Epithelial cell of esophagus (primary cell): Measurements from ENCODE around the gene CLDN1.
A peak's percentile ranks its signal among the peaks of the same experiment; 100 is the strongest.

Experiments
- DNase-seq: peaks from one replicate; pipeline ENCODE4 v3.0.0; 2010; ENCODE audit warnings: low read depth
- H3K4me3 ChIP-seq: 2 replicates; pipeline ENCODE4 v1.5.1; 2011; ENCODE audit warnings: mild to moderate bottlenecking, low read length, control low read depth
- TF ChIP-seq, protein P1 (sequence below): IDR thresholded peaks from 2 replicates; pipeline ENCODE4 v1.5.1; 2011; ENCODE audit warnings: low read depth, mild to moderate bottlenecking, low read length, control low read depth, inconsistent platforms; ENCODE audit not compliant: insufficient read depth; ENCODE audit errors: missing control alignments

The CLDN1 gene

DNA sequence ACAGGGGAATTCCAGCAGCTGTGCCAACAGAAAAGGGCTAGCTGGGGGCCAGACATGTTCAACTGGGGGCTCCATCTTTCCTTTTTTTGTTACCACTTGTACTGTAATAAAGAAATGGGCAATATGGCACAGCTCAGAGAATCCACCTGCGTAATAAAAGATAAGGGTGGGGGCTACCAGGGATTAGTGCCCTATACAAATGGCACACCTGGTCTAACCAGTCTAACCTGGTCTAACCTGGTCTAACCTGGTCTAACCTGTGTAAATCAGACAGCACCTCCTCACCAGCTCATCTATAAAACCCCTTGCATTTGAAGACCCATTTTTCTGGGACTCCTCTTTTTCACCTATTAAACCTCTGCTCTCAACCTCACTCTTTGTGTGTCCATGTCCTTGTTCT is 39.5 kb upstream of the CLDN1 start:
- DNase-seq: peak; percentile 55
- TF ChIP-seq, protein P1, sequence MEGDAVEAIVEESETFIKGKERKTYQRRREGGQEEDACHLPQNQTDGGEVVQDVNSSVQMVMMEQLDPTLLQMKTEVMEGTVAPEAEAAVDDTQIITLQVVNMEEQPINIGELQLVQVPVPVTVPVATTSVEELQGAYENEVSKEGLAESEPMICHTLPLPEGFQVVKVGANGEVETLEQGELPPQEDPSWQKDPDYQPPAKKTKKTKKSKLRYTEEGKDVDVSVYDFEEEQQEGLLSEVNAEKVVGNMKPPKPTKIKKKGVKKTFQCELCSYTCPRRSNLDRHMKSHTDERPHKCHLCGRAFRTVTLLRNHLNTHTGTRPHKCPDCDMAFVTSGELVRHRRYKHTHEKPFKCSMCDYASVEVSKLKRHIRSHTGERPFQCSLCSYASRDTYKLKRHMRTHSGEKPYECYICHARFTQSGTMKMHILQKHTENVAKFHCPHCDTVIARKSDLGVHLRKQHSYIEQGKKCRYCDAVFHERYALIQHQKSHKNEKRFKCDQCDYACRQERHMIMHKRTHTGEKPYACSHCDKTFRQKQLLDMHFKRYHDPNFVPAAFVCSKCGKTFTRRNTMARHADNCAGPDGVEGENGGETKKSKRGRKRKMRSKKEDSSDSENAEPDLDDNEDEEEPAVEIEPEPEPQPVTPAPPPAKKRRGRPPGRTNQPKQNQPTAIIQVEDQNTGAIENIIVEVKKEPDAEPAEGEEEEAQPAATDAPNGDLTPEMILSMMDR: no peak
- H3K4me3 ChIP-seq: no peak overlapping the region

DNA sequence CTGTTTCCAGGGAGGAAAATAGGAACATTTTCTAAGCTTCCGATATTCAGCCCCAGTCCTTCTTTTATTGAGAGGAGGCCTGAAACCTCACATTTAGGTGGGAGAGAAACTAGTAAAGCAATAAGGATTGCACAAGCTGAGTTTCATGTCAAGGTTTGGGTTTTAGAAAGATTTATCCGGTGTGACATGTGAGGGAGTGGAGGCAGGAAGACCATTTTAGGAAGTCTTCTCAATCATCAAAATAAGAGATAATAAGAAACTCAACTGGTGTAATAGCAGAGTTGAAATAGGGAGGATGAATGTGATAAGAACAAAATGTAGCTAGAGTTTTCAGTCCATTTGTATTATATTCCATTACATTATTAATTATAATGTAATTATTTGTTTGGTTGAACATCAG is 38.0 kb upstream of the CLDN1 start:
- H3K4me3 ChIP-seq: no peak overlapping the region
- DNase-seq: no peak
- TF ChIP-seq, protein P1: no peak

DNA sequence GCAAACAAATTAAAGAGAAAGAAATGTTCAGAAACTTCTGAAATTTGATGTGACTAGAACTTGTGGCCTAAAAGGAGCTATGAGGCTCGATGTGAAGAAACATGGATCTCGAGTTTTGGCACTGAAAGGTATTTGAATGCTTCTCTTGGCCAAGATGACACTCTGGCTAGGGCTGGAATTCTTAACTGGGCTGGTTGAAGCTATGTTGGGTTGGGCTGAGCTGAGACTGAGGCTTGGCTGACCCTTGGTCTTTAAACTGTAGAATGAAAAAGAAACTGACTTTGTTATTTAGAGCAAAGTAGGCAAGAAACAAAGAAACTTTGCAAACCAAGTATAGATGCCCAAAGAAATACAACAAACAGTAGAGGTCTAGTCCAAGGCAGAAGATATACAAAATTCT is 37.6 kb upstream of the CLDN1 start:
- no peak for DNase-seq
- TF ChIP-seq, protein P1: no peak
- no peak overlapping the region for H3K4me3 ChIP-seq

DNA sequence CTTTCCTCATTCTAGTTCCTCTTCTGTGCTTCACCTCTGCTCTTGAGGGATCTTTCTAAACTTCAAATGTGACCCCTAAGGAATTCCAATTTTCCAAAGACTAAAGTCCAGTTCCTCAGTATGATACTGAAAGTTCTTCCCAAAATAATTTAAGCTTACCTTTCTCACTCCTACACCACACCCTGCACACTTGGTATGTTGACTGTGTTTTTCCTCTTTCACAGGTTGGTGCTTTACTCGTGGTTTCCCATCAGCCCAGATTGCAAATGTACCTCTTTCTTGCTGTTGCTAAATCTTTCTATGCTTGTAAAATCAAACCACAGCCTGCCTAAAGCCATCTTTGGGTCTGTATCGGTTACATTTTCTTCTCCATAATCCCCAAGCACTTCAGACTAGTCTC is 35.2 kb upstream of the CLDN1 start:
- TF ChIP-seq, protein P1: no peak
- H3K4me3 ChIP-seq: no peak overlapping the region
- no peak for DNase-seq

DNA sequence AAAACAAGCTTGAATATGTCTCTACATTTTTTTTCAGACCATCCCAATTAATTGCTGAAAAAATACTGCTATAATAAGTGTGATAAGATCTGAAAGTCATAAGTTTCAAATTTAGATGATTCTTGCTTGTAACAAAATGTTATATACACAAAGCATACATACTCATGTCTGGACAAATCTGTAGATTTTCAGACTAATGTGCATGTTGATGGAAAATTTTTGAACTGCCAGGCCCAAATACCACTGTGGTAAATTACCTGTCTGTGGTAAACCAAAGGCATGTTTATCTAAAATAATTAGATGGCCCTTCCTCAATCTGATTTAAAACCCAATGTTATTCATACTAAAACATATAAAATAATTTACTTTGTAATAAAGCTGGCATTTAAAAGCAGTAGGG is 34.0 kb upstream of the CLDN1 start:
- TF ChIP-seq, protein P1: no peak
- DNase-seq: peak; percentile 33

DNA sequence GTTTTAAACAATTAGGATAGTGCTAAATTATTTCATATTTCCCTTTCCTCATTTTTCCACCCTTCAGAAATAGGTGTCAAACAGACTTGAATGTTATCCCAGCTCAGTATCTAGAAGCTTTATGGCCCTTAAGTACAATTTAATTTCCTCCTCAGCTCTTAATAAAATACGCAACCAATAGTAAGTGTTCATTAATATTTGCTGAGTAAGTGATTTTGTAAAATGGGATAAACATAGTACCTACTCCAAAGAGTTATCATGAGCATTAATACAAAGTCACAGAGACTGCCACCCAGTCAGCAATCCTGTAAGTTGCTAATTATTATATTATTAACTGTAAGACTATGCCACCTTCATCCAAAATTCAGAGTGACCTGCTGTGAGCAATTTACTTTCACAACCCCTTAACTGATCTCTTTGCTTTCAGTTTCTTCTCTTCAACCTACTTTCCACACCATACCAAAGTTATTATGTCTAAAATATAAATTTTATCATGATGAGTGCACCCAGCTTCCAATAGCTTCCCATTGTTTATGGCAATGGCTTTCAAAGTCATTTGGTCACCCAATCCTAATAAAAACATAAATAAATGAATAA is 30.7 kb upstream of the CLDN1 start:
- DNase-seq: no peak
- no peak overlapping the region for H3K4me3 ChIP-seq
- TF ChIP-seq, protein P1: no peak

More for the DNA sequence above, 34.0 kb upstream of the CLDN1 start:
- H3K4me3 ChIP-seq: no peak overlapping the region

DNA sequence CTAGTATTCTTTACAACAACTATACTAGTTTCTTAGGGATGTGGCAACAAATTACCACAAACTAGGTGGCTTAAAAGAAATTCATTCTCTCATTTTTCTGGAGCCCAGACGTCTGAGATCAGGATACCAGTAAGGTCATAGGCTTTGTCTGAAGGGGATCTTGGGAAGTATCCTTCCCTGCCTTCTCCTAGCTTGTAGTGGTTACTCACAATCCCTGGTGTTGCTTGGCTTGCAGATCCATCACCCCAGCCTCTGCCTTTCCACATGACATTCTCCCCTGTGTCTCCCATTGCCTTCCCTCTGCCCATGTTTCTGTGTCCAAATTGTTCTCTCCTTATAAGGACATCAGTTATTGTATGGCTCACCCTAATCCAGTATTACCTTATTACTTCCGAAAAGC is 24.3 kb upstream of the CLDN1 start:
- DNase-seq: peak; percentile 36
- TF ChIP-seq, protein P1: no peak
- no peak overlapping the region for H3K4me3 ChIP-seq
